ENCODE measurements around the gene NCCRP1.
A peak's percentile ranks its signal among the peaks of the same experiment; 100 is the strongest.

The NCCRP1 gene

DNA sequence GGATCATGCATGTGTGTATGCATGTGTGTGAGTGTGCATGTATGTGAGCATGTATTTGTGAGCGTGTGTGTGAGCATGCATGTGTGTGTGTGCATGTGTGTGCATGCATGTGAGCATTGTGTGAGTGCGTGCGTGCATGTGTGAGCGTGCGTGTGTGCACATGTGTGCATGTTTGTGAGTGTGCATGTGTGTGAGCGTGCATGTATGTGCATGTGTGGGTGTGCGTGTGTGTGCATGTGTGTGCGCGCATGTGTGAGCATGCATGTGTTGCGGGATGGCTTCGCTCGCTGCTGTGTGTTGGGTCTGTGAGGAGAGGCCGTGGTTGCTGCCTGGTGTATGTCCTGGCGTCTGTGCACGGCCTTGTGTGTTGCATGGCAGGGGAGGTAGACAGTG lies 38.8 kb upstream of the NCCRP1 start:
- Mint-ChIP-seq H3K36me3 (peaks cover 2 to 10% of the 10 kb centered on the region in 2 donors), H3K4me1 (peaks cover 21% of the 10 kb centered on the region in 2 donors), H3K27me3 (no peaks in the 10 kb centered on the region), H3K4me3 (no peak overlapping the region), H3K27ac (no peak overlapping the region), H3K9me3 (no peaks in the 10 kb centered on the region)
- no peak for ATAC-seq (replicated peaks)
- DNase-seq, result no peak

DNA sequence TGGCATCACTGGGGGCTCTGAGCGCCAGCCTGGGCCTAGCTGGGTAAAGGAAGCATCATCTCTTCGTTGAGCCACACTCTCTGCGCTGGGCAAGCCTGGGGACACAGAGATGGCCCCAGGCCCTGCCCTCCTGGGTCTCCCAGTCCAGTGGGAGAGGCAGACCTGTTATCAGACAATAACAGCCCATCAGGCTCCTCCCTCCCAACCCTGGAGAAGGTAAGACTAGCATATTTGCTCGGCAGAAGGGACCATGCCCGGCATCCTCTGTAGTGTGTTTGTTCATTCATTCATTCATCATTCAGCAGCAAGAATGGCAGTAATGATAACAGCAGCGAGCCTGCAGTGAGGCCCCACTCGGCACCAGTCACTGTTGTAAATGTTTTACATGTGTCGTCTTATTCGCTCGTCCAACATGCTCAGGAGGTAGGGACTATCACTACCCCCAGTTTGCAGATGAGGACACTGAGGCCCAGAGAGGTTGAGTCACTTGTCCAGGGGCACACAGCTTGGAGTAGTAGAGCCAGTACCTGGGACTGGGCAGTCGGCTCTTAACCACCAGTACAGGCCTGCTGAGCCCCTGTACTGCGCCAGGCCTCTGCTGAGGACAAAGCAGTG lies 38.0 kb upstream of the NCCRP1 start:
- Mint-ChIP-seq H3K27ac (no peak overlapping the region), H3K36me3 (peaks cover 1 to 10% of the 10 kb centered on the region in 2 donors), H3K27me3 (no peaks in the 10 kb centered on the region), H3K4me3 (no peak overlapping the region), H3K4me1 (peaks cover 20 to 21% of the 10 kb centered on the region in 2 donors), H3K9me3 (no peaks in the 10 kb centered on the region)
- no peak for ATAC-seq (replicated peaks)
- DNase-seq, result no peak

DNA sequence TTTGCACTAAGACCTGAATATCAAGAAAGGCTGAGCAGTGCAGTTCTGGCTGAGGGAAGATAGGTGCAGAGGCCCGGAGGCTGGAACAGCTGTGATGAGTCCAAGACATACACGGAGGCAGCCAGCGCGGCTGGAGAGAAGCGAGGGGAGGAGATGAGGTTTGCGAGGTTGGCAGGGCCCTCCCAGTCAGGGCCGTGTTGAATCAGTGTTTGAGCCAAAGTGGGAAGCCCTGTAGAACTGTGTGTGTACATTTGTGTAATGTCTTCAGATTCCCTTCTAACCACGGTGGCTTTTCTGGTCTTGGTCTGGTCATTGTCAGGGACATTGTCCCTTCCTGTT lies 36.3 kb upstream of the NCCRP1 start:
- Mint-ChIP-seq H3K27me3 (no peaks in the 10 kb centered on the region), H3K9me3 (no peaks in the 10 kb centered on the region), H3K4me3 (no peak overlapping the region), H3K36me3 (peaks cover 0 to 6% of the 10 kb centered on the region in 2 donors), H3K4me1 (peaks cover 19 to 26% of the 10 kb centered on the region in 2 donors), H3K27ac (no peak overlapping the region)
- no peak for ATAC-seq (replicated peaks)
- DNase-seq, result no peak

DNA sequence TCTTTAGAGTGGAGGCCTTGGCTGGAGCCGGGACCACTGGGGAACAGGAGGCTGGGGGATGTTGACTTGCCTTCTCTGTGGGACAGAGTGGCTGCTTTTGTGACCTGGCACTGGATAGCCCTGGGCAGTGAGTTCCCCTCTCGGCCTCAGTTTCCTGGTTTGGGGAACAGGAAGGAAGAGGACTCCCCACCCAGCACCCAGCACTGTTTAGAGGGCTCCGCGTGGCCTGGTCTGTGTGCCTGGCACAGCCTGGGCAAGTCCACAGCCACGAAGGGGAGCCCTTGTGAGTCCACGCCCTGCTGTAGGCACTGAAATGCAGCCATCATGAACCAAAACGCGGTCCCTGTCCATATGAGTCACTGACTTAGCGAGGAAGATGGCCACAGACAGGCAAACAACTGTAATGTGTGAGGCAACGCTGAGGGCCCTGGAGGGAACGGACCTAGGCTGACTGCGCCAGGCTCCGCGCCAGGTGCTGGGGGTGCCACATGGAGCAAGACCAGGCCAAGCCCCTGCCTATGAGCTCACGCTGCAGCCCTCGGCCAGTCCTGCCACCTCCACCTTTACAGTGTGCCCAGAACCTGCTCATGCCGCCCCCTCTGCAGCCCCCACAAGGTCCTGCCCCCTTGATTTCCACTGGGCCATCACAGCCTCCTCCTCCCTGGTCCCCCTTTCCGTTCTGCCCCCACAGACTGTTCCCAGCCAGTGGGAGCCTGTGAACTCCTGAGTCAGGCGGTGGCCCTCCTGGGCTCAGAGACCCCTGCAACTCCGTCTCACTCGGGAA lies 35.7 kb upstream of the NCCRP1 start:
- no peak for DNase-seq
- Mint-ChIP-seq H3K27me3 (no peaks in the 10 kb centered on the region), H3K9me3 (no peaks in the 10 kb centered on the region), H3K4me1 (peaks cover 16 to 26% of the 10 kb centered on the region in 2 donors), H3K36me3 (peaks cover 0 to 6% of the 10 kb centered on the region in 2 donors), H3K27ac (no peak overlapping the region), H3K4me3 (no peak overlapping the region)
- no peak for ATAC-seq (replicated peaks)

DNA sequence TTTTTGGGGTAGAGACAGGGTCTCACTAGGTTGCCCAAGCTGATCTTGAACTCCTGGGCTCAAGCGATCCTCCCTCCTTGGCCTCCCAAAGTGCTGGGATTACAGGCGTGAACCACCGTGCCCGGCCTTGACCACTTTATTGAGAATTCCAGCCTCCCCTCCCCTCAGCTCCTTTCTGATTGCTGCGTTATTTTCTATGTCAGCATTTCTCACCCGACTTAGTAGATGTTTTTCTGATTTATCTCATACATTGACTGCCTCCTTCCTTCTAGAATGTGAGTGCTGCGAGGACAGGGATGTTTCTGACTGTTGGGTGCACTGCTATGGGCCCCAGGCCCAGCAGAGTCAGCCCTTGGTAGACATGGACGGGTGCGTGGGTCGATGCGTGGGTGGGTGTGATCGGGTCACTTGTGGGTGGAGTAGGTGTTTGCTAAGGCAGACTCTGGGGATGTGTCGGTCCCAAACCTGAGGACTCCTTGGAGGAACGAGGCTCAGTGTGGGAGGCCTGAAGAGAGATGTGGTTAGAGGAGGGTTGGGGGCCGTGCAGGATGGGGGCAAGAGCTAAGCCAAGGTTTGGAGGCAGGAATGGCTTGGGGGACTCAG lies 34.2 kb upstream of the NCCRP1 start:
- H3K27ac Mint-ChIP-seq, result no peak overlapping the region
- H3K27me3 Mint-ChIP-seq, result no peaks in the 10 kb centered on the region
- H3K4me1 Mint-ChIP-seq, result peaks cover 16 to 26% of the 10 kb centered on the region in 2 donors
- no peak overlapping the region for H3K4me3 Mint-ChIP-seq
- no peaks in the 10 kb centered on the region for H3K9me3 Mint-ChIP-seq
- H3K36me3 Mint-ChIP-seq, result peaks cover 0 to 6% of the 10 kb centered on the region in 2 donors
- ATAC-seq (replicated peaks) (no peak), DNase-seq (no peak)

DNA sequence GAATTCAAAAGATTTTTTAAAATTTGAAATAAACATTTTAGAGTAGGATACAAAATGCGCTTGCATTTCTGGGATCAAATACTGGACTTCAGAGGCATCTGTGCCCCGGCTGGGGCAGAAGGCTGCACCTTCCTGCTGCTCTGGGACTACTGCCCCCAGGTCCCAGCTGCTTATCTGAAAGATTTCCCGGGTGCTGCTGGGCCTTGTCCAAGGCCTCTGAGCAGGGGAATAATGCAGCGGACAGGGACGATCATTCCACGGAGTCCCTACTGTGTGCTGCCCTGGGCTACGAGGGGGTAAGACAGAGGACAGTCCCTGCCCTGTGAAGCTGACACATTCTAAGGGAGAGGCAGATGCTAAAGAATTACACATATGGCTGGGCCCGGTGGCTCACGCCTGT lies 33.1 kb upstream of the NCCRP1 start:
- no peak overlapping the region for H3K4me3 Mint-ChIP-seq
- peaks cover 0 to 7% of the 10 kb centered on the region in 2 donors for H3K36me3 Mint-ChIP-seq
- DNase-seq (no peak), ATAC-seq (replicated peaks) (no peak)
- no peaks in the 10 kb centered on the region for H3K9me3 Mint-ChIP-seq
- peaks cover 10 to 26% of the 10 kb centered on the region in 2 donors for H3K4me1 Mint-ChIP-seq
- no peak overlapping the region for H3K27ac Mint-ChIP-seq
- no peaks in the 10 kb centered on the region for H3K27me3 Mint-ChIP-seq

DNA sequence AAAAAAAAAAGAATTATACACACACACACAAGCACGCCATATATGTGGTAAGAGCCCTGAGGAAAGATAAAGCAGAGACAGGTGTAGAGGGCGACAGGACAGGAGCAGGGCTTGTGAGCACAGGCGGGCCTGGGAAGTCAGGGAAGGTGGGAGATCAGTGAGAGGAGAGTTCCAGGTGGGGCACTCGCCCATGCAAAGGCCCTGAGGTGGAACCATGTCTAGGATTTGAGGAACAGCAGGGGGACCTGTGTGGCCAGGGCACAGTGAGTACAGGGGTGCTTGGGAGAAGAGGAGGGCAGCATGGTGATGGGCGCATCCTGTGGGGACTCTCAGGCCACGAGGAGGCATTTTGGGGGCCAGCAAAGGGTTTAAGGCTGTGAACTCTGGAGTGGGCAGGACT lies 32.5 kb upstream of the NCCRP1 start:
- ATAC-seq (replicated peaks), result no peak
- no peaks in the 10 kb centered on the region for H3K9me3 Mint-ChIP-seq
- H3K4me3 Mint-ChIP-seq, result no peak overlapping the region
- H3K27ac Mint-ChIP-seq, result peak overlapping the region; percentile 31
- H3K36me3 Mint-ChIP-seq, result peaks cover 5 to 11% of the 10 kb centered on the region in 2 donors
- H3K27me3 Mint-ChIP-seq, result no peaks in the 10 kb centered on the region
- no peak for DNase-seq
- H3K4me1 Mint-ChIP-seq, result peaks cover 10 to 24% of the 10 kb centered on the region in 2 donors

DNA sequence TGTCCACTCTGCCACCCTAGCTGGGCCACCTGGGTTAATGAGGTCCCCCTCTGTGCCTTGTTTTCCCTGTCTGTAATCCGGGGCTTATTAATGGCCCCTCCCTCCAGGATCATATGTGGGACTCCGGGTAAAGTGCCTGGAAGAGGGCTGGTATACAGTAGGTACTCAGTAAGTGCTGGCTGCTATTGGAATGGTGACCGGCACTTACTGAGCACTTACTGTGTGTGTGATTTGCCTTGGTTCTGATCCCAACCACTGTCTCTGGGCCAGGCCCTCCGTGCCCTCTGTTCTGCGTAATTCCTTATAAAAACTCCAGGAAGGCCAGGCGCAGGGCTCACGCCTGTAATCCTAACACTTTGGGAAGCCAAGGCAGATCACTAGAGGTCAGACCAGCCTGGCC lies 30.9 kb upstream of the NCCRP1 start:
- Mint-ChIP-seq H3K36me3 (peaks cover 8 to 14% of the 10 kb centered on the region in 2 donors), H3K4me1 (peaks cover 7 to 12% of the 10 kb centered on the region in 2 donors), H3K27ac (no peak overlapping the region), H3K9me3 (no peaks in the 10 kb centered on the region), H3K27me3 (no peaks in the 10 kb centered on the region), H3K4me3 (no peak overlapping the region)
- DNase-seq (no peak), ATAC-seq (replicated peaks) (no peak)

DNA sequence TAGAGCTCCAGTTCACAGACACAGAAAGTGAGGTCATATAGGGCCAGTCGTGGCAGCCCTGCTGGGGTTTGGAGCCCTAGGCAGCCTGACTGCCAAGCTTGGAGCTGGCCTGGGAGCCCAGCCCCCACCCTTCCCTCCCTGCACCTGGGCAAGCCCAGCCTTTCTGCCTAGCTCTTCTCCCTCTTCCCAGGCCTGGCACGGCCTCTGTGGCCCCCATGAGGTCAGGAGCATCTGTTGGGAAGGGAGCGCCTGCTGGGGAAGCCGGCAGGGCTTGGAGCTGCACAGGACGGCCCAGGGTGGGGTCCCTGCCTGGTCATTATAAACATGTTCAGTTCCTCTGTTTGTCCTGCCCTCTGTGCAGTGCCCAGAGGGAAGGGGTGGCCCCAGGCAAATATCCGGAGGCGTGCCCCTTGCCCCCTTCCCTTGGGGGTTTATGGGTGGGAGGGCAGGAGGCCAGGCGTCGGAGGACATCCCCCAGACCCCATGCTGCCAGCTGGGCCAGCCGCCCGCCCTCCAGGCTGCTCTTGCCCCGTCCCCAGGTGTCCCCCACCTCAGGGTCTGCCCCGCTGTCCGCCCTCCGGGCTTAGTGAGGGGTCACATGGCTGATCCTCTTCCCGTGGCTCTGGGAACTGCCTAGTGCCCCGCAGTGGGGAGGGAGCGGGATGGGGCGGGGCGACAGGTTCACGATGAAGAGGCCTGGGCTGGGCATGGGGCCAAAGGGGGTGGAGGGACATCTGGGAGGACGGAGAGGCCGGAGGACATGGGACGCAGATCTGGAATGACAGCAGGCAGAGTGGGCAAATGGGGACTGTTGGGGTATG lies 30.0 kb upstream of the NCCRP1 start:
- H3K4me3 Mint-ChIP-seq, result no peak overlapping the region
- H3K27ac Mint-ChIP-seq, result no peak overlapping the region
- peaks cover 6 to 12% of the 10 kb centered on the region in 2 donors for H3K4me1 Mint-ChIP-seq
- no peak for DNase-seq
- no peaks in the 10 kb centered on the region for H3K27me3 Mint-ChIP-seq
- ATAC-seq (replicated peaks), result no peak
- H3K9me3 Mint-ChIP-seq, result no peaks in the 10 kb centered on the region
- peaks cover 11 to 16% of the 10 kb centered on the region in 2 donors for H3K36me3 Mint-ChIP-seq

DNA sequence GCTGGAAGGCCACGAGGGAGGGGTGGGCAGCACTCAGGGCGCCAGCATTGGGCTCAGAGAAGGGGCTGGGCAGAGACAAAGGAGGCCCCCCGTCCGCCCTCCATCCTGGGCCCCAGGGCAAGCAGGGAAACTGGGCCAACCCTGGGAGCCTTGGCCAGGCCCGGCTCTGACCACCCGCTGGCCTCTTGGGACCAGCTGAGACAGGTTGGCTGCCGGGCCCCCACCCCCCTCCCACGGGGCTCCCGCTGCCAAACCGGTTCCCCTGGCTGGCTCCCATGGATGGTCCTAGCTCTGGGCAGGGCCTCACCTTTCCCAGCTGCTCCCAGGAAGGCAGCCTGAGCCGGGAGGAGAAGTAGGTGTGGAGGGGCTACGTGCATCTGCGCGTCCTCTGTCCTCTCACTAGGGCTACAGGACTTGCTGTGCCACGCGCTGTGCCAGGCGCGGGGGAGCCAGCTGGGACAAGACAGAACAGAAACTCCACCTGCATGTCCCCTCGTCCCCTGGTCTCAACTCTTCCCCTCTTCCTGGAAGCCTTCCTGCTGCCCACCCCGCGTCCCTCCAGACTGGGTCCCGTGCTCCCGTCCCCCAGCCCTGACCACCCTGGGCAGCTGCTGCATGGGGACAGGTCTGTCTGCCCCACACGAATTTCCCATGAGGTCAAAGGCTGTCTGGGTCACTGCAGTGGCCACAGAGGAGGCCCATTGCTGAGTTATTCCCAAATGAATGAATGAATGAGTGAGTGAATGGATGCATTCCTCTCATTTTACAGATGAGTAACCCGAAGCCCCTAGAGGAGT lies 29.1 kb upstream of the NCCRP1 start:
- no peaks in the 10 kb centered on the region for H3K27me3 Mint-ChIP-seq
- DNase-seq, result no peak
- no peak for ATAC-seq (replicated peaks)
- H3K27ac Mint-ChIP-seq, result no peak overlapping the region
- peaks cover 12 to 17% of the 10 kb centered on the region in 2 donors for H3K36me3 Mint-ChIP-seq
- H3K9me3 Mint-ChIP-seq, result no peaks in the 10 kb centered on the region
- H3K4me1 Mint-ChIP-seq, result peaks cover 4 to 8% of the 10 kb centered on the region in 2 donors
- no peak overlapping the region for H3K4me3 Mint-ChIP-seq

DNA sequence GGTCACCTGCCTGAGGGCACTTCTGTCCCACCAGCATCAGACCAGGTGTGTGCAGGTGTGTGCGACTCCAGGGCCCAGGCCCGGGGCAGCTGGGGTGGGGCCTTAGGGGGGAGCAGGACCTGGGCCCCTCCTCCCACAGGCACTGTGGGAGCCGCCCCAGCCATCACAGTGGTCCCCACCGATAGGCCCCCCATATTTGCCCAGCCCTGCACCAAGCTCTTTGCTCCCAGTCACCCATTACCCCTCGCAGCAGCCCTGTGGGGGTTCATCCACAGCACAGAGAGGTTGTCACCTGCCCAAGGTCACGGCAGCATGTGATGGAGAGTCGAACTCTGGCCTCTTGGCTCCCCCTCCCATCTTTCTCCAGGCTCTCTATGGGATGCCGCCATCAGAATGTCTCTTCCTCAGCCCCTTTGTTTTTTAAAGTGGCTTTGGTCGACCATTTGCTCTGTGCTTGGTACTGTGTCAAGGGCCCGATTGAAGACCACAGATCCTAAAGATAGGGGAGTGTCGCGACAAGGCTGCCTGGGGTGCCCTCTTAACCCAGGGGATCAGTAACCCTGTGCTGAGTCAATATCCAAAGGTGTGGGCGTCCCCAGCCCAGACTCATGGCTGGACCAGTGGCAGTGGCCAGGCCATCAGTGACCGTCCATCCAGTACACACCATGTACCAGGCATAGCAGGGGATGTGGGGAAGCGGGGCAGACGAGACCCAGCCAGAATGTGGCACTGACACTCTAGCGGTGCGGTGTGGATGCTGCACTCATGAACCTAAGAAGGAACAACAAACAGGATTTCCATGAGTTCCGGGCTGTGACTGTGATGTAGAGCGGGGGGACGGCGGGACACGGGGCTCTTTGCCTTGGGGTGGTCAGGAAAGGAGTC lies 28.3 kb upstream of the NCCRP1 start:
- no peaks in the 10 kb centered on the region for H3K9me3 Mint-ChIP-seq

DNA sequence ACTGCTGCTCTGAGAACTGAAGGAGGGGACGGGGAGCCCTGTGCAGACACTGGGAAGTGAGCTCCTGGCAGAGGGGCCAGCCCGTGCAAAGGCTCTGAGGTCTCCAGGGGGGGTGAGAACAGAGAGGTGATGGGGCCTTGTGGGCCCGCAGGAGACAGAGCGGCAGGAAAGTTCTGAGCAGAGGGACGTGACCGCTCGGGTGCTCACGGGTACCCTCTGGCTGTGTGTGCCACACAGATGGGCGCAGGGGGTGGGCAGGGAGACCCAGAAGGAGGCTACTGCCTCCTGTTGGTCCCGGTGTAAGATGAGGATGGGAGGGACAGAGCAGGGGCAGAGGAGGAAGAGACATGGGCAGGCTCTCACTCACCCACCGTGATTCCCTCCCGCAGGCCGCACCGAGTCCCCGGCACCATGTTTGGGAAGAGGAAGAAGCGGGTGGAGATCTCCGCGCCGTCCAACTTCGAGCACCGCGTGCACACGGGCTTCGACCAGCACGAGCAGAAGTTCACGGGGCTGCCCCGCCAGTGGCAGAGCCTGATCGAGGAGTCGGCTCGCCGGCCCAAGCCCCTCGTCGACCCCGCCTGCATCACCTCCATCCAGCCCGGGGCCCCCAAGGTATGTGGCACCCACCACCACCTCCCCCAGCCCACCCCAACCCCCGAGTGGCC lies 27.5 kb upstream of the NCCRP1 start:
- Mint-ChIP-seq H3K27ac (no peak overlapping the region), H3K4me1 (peaks cover 1 to 2% of the 10 kb centered on the region in 2 donors), H3K4me3 (no peak overlapping the region), H3K36me3 (peaks cover 15 to 20% of the 10 kb centered on the region in 2 donors), H3K9me3 (no peaks in the 10 kb centered on the region), H3K27me3 (no peaks in the 10 kb centered on the region)
- DNase-seq (no peak), ATAC-seq (replicated peaks) (no peak)

More for the DNA sequence above, 28.3 kb upstream of the NCCRP1 start:
- Mint-ChIP-seq H3K36me3 (peaks cover 15 to 17% of the 10 kb centered on the region in 2 donors), H3K27me3 (no peaks in the 10 kb centered on the region), H3K4me1 (peaks cover 3 to 5% of the 10 kb centered on the region in 2 donors), H3K27ac (no peak overlapping the region), H3K4me3 (no peak overlapping the region)
- ATAC-seq (replicated peaks) (no peak), DNase-seq (no peak)
